ENCODE results near the gene PNKP.

The PNKP gene

DNA sequence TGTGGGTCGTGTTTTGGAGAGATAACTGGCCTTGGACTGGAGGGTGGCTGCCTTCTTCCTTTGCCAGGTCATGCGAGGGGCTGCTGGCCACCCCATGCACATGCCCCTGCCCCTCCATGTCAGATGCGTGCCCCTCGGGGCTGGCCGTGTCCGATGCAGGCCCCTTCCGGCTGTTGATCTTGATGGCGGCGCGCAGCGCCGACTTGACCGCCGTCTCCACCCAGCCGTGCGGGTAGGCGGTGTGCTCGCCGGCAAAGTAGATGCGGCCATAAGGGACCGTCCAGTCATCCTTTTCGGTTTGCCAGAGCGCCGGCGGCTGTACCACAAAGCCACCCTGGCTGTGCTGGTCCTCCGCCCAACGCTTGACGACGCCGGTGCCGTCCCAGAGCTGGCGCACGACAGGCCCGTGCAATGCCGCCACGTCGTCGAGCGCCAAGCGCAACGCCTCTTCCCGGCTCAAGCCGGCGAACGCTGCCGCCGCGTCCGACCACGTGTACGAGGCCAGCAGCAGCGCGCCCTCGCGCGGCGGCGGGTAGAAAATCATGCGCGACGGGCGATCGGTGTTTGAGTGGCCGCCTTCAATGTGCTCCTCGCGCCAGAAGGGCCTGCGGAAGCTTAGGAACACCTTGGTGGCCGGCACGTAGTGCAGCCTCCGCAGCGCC is 22.4 kb upstream of the PNKP start:
- FAIRE-seq, result no peak

DNA sequence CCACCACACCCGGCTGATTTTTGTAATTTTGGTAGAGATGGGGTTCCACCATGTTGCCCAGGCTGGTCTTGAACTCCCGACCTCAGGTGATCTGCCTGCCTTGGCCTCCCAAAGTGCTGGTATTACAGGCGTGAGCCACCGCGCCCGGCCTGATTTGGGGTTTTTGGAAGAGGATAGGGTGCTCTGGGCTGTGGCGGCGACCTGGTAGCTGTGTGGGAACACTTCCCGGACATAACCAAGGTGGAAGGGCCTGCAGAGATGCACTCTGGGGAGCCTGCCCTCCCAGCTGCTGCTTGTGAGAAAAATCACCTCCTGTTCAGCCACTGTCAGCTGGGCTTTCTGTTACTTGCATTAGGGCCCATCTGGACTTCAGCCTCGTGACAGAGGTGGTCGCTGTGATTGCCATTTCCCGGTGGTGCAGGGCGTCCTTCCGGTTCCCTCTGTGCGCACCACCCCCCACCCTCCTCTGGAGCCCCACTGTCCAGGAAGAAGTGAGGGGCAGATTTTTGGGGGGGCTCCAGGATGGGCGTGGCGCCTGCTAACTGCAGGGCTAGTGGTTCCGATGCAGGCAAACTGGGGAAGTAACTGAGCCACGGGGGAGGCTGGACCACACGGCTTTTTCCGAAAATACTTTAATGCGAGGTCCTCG is 21.8 kb upstream of the PNKP start:
- FAIRE-seq, result no peak

DNA sequence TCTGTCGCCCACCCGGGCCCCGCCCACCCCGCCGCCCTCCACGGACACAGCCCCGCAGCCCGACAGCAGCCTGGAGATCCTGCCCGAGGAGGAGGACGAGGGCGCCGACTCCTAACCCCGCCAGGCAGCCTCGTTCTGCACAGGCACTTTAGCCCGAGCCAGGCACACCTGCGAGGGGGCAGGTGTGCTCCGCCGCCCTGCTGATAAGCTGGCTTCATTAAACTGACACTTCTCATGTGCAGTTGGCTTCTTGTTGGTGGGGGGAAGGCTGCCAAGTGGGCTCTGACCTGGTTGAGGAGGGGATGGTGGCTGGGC is 21.1 kb upstream of the PNKP start:
- no peak for FAIRE-seq

DNA sequence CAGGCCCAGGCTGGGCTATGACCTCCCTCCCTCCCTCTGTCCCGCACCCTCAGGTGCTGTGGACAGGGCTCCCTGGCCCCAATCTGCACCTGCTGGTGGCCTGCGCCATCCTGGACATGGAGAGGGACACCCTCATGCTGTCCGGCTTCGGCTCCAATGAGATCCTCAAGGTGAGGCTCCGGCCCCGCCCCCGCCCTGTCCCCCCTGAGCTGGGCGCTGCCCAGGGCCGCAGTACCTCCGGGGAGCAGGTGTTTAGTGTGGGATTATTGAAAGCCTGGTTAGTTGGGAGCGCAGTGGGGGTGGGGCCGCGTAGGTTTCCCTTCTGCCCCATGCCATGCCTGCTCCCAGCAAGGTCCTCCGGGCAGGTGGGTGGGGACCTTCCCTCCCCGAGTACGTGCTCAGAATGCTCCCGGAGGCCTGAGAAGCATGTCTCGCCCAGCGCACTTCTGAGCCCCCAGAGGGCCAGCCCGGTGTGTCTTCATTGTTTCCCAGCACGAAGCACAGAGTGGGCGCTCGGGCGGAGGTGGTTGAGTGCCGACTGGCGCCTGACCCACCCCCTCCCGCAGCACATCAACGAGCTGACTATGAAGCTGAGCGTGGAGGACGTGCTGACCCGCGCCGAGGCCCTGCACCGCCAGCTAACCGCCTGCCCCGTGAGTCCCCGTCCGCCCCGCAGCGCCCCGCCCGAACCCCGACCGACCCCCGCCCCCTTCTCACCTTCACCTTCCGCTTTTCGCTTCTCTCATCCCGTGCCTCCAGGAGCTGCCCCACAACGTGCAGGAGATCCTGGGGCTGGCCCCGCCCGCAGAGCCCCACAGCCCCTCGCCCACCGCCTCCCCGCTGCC is 20.5 kb upstream of the PNKP start:
- FAIRE-seq, result no peak

DNA sequence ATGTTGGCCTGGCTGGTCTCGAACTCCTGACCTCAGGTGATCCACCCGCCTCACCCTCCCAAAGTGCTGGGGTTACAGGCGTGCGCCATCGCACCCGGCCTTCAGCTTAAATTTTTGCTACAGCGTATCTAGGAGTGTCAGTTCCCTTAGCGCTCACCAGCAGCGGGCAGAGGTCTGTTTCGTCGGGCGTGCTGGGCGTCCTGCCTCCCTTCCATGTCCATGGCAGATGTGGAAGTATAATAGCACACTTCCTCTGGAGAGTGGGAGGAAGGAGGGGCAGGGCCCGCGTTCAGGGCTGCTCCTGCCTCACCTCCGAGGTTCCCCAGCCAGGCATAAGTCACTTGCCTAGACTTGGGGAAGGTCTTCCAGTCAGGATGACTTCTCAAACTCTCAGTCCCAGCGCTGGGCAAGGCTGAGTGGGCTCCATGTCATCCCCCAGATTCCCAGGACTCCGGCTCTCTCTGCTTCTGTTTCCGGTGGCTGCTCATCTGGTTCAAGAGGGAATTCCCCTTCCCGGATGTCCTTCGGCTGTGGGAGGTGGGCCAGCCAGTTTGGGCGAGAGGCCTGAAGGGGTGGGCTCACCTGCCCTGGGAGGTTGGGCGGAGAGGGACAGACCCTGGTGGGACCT is 19.8 kb upstream of the PNKP start:
- no peak for FAIRE-seq

DNA sequence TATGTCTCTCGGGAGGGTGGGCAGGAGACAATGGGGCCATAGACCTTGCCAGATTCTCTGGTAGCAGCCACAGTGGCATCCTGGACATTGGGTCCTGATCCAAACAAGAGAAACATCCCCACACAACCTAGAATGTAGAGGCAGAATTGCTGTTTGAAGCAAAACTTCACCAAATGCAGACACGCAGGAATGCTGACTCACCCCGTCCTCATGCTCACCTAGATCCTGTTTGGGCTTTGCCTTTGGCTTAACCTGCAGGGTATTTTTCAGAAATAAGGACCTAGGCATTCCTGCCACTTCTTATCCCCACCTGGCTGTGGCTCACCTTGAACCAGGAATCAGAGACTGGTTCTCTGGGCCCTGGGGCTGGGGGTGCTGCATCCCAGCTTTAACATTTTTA is 17.4 kb upstream of the PNKP start:
- FAIRE-seq, result no peak

DNA sequence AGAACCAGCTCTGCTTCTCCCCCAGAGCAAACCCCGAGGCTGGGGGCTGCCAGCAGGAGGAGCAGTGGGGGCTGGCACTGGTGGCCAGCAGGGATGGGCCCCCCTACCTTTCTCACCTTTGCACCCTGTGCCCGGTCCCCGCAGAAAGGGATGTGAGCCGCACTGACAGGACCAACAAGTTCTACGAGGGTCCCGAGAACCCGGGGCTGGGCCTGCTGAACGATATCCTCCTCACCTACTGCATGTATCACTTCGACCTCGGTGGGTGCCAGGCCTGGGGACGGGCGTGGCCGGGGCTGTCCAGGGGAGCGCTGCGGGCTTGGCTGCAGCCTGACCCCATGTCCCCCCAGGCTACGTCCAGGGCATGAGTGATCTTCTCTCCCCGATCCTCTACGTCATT is 16.7 kb upstream of the PNKP start:
- FAIRE-seq, result no peak

DNA sequence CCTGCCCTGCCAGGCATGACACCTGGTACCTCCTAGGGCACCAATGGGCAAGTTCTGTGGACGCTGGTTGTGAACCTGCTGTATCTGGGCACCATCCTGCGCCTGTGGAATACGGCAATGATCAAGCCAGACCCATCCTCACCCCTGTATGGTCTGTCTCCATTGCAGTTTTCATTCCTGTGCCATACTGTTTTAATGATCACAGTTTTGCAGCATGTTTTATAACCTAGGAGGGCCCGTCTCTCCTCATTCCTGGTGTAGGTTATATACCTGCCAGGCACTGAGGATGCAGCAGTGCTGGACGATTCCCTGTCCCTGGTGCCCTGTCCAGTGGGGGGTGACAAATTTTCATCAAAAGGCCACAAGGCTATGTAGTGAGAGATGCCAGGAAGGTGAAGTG is 15.7 kb upstream of the PNKP start:
- no peak for FAIRE-seq

DNA sequence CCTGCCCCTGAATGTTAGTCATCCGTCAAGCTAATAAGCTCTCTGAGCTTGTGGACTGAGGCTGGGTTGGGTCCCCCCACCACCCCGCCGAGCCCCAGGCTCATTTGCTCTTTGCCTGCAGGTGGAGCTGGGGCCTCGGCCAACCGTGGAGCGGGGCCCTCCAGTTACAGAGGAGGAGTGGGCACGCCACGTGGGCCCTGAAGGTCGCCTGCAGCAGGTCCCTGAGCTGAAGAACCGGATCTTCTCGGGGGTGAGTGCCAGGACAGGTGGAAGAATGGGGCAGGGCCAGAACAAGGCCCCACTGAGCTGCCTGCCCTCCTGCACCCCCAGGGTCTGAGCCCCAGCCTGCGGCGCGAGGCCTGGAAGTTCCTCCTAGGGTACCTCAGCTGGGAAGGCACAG is 15.3 kb upstream of the PNKP start:
- FAIRE-seq, result no peak

DNA sequence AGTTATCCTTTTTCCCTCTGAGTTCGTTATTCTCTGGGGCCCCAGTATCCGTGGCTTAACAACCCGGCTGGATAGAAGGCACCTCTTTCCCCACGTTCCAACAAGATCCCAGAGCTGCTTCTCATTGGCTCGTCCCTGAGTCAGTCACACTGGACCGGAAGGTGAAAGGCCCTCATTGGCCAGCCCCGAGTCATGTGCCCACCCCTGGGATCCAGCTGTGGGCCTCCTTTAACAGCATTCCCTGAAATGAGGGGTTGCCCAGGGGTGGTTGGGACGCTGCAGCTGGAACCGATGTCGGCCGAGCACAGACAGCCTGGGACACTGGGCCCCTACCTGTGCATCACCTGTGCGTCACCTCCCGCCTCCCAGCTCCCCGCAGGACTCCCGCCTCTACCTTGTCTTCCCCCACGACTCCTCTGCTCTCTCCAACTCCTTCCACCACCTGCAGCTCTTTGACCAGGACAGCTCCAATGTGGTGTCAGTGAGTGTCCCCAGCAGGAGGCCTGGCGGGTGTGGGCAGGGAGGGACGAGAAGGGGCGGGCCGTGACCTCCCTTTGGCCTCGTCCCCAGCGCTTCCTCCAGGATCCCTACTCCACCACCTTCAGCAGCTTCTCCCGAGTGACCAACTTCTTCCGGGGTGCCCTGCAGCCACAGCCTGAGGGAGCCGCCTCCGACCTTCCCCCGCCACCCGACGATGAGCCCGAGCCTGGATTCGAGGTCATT is 14.5 kb upstream of the PNKP start:
- FAIRE-seq, result no peak

DNA sequence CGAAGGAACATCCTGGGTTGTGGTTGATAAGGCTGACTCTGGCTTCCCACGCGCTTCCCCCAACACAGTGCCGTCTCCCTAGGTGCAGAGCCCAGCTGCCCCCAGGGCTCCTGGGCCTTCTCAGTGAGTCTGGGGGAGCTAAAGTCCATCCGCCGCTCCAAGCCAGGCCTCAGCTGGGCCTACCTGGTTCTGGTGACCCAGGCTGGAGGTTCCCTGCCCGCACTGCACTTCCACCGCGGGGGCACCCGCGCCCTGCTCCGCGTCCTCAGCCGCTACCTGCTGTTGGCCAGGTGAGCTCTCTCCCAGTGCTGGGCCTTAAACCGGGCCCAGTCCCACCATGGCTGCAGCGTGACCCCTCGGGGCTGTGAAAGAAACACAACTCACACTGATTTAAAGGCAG is 13.8 kb upstream of the PNKP start:
- no peak for FAIRE-seq

DNA sequence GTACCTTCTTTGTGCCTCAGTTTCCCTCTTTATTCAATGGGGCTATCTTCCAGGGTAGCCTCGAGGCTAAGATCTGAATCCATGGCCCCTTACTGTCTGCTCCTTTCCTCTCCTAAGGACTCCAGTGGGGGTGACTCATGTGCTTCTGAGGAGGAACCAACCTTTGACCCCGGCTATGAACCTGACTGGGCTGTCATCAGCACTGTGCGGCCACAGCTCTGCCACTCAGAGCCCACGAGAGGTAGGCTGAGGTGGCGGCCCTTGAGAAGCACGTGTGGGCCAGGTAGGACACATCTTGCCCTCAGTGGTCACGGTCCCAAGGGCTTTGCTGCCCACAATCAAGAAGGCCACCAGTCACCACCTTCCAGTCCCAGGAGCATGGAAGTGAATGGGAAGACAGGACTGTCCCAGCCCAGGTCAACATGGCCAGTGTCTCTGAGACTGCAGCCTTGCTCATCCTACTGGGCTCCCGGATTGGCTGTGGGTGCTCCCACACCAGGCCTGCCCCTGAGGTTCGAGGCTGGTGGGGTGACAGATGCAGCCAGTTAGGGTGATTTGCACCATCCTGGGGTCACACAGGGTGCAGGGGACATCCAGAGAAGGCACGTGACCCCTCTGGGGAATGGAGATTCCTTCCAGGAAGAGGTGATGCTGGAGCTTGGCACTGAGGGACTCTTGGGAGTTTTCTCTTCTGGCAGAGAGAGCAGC is 12.9 kb upstream of the PNKP start:
- FAIRE-seq, result no peak

DNA sequence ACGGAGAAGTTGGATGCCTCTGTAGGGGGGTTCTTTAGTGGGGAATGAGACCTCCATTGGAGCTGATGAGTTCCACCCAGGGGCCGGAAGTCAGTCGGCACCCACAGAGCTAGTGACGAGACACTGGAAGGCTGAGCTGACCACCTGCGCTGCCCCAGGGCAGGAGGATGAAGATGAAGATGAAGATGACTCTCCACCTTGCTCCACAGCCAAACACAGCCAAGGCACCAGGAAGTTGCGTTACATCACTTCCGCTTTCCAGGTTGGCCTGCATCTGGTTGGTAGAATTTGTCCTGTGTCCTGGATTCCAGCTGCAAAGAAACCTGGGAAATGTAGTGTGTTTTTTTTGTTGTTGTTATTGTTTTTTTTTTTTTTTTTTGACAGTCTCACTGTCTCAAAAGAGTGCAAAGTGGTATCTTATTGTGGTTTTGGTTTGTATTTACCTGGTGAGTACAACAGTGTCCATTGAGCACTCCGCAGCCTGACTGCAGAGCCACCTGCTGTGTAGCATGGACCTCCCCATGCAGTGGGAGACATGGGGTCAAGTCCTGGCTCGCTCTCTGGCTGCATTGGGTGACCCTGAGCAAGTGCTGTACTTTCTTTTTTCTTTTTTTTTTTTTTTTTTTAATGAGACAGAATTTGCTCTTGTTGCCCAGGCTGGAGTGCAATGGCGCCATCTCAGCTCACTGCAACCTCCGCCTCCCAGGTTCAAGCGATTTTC is 12.0 kb upstream of the PNKP start:
- no peak for FAIRE-seq

DNA sequence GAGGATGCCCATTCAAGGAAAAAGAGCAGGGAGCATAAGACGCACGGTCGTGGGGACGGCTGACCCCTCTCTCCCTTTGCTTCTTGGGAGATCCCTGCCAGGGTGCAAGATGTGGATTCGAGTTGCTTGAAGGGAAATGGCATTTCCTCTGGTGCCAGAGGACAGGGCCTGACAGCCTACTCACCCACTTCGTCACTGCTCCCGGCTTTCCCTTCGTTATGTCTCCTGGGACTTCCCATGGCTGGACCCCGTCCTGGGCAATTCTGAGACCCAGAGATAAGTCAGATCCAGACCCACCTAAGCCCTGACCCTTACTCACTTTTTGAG is 11.3 kb upstream of the PNKP start:
- FAIRE-seq, result no peak

DNA sequence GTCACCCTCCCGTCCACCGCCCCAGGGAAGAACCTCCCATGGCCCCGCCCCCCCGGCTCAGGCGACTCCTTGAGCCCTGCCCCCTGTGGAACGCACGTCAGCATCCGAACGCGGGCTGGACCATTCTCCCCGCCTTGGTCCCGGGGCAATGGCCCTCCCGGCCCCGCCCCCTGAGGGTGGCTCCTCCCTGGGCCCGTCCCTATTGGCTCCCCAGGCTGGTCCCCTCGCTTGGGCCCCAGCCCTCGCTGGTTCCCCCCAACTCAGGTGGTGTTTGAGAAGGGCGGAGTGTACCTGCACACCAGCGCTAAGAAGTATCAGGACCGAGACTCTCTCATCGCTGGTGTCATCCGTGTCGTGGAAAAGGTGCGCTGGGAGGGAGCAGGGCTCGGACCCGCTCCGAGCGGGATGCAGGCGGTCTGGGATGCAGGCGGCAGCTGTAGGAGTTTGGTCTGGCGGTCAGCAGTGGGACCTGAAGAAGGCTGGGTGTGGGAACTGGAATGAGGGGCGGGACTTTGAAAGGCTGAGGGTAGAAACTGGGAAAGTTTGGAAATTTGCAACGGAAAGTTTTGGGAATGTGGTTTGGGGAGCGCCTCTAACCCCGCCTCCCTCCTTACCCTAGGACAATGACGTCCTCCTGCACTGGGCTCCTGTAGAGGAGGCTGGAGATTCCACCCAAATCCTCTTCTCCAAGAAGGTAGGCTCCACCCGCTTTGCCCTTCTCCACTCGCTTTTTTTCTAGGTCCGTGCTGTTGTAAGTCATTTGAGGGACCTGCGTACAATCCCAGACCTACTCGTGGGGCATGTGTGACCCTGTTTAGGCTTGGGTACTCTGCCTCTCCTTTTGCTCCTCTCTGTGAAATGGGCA is 10.7 kb upstream of the PNKP start:
- no peak for FAIRE-seq

DNA sequence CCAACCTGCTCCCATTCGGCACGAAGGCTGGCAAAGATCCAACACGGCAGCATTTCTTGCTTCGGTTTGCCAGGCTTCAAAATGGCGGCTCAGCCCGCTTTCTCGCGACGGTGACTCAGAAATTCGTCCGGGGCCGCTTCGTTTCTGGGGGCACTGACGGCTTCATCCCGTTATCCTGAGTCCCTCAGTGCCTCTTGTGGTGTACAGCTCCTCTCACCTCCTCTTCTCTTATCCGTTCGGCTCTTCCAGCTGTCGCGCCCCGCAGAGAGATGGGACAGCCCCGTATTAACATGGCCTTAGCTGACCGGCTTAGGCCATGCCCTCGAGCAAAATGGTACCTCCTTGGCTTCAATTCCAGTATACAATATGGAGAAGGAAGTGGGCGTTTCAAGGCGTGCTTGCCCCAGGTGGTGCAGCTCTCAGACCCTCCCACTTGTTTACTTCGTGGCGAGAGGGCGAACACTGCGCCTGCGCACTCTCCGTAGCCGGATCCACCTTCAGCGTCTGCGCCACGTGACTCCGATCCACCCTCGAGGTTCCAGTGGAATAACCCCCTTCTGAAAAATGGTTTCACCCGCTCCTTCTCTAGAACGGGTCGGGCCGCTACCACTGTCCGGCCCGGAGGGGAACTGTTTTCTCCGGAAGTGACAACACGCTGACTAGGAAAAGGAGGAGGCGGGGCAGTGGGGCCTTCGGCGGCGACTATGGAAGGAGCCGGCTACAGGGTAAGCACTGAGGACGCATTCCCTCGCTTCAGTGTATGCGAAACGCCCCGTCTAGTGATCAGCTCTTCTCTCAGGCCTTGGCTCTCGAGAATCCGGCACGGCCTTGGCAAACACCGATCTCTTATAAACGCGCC is 9.9 kb upstream of the PNKP start, which contains the start of the genes AKT1S1 and TBC1D17:
TSS of gene AKT1S1 (minus strand) at position 336 of the 859 bp plus-strand sequence. CDS start 4,060 bp downstream, outside the sequence.
TSS of gene TBC1D17 (plus strand) at position 683 of the 859 bp plus-strand sequence. CDS start at position 705, 22 bp downstream.
- FAIRE-seq, result peak; percentile 97

DNA sequence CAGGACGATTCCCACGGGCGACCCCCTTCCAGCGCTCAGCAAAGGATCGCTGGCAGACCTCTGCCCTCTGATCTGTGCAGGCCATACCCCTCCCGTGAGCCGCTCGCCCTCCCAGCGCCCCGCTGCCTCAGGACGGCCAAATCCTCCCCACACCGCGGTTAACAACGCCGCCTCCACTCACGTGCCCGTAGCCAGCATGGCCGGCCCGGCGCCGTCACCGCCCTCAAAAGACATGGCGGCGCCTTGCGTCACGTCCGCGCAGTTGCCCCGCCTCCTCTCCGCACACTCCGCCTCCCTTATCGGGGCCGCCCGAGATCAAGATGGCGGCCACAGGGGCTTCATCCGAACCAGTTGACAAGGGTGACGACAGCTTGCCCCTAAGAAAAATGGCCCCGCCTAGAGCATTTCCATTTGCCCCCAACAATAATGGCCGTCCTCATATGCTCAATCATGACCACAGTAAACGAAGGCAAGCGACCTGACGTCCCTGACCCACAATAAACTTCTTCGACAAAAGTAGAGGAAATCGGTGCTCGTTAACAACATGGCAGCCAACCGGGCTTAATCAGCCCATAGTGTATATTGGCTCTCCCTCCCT is 9.1 kb upstream of the PNKP start:
- no peak for FAIRE-seq

DNA sequence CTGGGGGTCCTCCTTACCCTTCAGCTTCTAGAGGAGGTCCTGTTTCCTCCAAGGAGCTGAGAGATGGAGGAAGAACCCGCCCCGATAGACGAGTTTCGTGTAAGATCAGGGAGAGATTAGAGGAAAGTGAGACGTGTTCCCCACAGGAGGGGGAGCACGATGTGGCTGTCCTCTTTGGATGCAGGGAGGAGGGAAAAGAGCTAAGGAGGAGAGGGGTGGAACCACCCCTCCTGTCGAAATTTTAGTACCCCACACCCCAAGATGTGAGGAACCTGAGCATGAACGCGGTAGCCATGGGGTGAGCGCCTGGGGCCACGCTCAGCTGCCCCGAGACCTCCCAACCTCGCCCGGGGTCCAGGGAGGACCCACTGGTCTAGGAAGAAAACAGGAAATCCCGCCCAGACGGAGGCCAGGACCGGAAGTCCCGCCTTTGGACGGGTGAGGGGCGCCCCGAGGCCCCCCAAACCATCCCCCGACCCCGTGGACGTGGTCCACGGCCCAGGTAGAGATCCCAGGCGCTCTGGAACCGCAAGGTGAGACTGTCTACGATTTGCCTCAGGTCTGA is 8.6 kb upstream of the PNKP start:
- no peak for FAIRE-seq

DNA sequence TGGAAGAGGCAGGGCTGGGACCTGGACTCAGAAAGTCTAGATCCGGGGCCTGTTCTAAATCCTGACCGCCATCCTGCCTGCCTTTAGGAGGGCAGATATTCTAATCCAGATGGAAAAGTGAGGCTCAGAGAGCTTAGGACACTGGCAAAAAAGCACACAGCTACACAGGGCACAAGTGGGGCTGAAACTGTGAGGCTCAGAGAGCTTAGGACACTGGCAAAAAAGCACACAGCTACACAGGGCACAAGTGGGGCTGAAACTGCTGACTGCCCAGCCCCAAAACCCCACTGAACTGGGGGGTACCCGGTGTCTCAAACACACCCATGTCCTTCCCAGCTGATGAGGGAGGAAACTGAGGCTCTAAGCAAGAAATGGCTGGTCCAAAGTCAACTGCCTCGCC is 7.8 kb upstream of the PNKP start:
- no peak for FAIRE-seq
